Spleen (tissue), 7 donors: ENCODE data around the gene AQP12B.

ENCODE experiments used
- POLR2AphosphoS5 ChIP-seq, 3 donors: sonication (generic); formaldehyde crosslinking; IDR thresholded peaks; one replicate each; pipeline ENCODE4 v1.5.1; 2017; ENCODE audit warnings: antibody characterized with exemption in 3 of 3
- TF ChIP-seq, protein P1 (sequence below), 11 experiments: fragments of 200-600 bp in 7 of 11; fragments of 450-650 bp in 4 of 11; sonication (generic) in 4 of 11; IDR thresholded peaks in 8 of 11; conservative IDR thresholded peaks in 3 of 11; 1 replicate in 7 of 11; 2 replicates in 4 of 11; pipeline versions ENCODE4 v1.4.0 to v1.8.0; 2016 to 2021; ENCODE audit warnings: antibody characterized with exemption in 11 of 11, inconsistent platforms in 4 of 11, mild to moderate bottlenecking in 1 of 11
- donor health status: DM: no; HTN: no; CAD: no; lungs with moderate emphysema.
- donor health status: DM: no; HTN: no; CAD: no.
- donor health status: DM: no; HTN: no; CAD: no.

DNA sequence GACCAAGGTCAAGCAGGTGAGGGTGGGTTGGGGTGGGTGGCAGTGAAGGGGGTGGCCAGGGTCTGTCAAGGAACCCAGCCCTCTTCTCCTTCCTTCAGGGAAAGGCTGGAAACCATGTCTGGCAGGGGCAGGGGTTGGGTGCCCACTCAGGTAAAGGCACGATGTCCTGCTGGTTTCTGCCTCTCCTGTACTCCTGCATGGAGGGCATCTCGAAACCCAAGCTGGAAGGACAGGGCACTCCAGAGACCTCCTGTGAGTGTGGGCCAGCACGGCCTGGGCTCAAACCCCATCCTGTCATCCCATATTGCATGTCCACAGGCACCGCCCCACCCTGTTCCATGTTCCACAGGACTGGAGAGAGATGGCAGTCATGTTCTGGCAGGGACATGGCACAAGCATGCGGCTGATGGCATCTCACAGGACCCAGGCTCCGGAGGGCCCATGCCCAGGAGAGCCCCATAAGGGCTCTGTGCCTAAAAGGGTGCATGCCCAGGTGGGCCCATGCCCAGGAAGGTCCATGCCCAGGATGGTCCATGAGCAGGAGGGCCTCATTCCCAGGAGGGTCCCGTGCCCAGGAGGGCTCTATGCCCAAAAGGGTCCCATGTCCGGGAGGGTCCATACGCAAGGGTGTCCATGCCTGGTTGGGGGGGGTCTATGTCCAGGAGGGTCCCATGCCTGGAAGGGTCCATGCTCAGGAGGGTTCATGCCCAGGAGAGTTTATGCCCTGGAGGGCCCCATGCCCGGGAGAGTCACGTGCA is 51.0 kb downstream of the AQP12B start:
- TF ChIP-seq, protein P1, sequence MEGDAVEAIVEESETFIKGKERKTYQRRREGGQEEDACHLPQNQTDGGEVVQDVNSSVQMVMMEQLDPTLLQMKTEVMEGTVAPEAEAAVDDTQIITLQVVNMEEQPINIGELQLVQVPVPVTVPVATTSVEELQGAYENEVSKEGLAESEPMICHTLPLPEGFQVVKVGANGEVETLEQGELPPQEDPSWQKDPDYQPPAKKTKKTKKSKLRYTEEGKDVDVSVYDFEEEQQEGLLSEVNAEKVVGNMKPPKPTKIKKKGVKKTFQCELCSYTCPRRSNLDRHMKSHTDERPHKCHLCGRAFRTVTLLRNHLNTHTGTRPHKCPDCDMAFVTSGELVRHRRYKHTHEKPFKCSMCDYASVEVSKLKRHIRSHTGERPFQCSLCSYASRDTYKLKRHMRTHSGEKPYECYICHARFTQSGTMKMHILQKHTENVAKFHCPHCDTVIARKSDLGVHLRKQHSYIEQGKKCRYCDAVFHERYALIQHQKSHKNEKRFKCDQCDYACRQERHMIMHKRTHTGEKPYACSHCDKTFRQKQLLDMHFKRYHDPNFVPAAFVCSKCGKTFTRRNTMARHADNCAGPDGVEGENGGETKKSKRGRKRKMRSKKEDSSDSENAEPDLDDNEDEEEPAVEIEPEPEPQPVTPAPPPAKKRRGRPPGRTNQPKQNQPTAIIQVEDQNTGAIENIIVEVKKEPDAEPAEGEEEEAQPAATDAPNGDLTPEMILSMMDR (IDR thresholded peaks at IDR 0.05 in 8 of 11, conservative IDR thresholded peaks at IDR 0.05 in 3 of 11): no peak
- TF ChIP-seq POLR2AphosphoS5 (IDR thresholded peaks at IDR 0.05): no peak
